Fibroblast of pulmonary artery (primary cell): Measurements from ENCODE around the gene IL1RAPL2.

Source experiments
- DNase-seq: peaks from one replicate; pipeline ENCODE4 v3.0.0-alpha.2; 2010; ENCODE audit warnings: low read depth
- H3K4me3 ChIP-seq: replicated peaks from 2 replicates; pipeline ENCODE4 v1.5.1; 2011; ENCODE audit warnings: low read depth, mild to moderate bottlenecking, control low read depth, low read length, moderate library complexity
- CTCF ChIP-seq: IDR thresholded peaks from 2 replicates; pipeline ENCODE4 v1.5.1; 2011; ENCODE audit warnings: mild to moderate bottlenecking, control low read depth, low read length, inconsistent platforms; ENCODE audit errors: missing control alignments

Gene IL1RAPL2

DNA sequence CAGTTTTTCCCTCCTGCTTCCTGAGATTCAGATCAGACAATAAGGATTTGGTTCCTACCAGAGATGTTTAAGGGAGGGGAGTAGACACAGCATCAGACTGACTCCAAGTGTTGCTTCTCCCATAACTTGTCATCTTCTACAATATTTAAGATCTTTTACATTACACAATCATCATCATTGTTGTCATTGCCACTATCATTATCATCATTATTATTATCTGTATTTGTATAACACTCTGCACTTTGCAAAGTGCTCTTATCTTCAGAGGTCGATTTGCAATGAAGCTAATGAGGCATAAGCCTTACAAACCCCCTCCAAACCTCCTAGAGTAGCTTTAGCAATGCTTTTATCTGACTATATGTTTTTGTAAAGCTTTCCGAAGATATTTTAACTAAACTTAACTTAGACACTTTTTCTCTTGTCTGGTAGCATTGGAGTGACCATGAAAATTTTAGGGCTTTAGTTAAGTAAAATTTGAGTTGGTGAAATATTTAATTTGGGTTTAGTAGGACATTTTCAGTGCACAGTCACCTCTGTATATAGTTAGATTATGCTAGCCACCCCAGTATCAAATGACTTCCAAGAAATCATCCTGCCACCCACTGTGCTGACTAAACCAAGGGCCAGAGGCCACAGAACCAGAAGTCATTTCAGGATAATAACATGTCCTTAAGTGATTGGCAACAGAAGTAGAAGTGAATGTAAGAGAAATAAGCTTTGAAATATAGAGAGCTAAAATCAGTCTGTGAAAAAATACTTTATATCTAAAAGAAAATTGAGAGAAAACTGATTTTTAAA, 1132.2 kb downstream of the IL1RAPL2 start:
- DNase-seq: no peak
- TF ChIP-seq CTCF: no peak
- H3K4me3 ChIP-seq: no peak overlapping the region

DNA sequence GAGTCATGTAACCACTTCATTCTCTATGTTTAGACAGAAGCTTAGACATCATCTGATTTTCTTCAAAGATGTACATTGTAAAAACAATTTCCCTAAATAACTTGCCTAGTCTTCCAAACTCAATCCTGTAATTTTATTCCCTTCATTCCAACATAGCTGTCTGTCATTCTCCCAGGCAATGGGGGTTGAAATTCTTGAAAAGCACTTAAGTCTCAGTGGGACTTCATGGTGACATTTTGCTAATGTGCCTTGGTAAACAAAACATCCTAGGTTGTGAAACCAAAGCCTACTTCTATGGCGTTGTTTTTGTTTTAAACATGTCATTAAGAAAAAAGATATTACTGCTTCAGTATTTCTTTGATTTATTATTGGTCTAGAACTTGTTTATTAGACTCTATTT, 1134.3 kb downstream of the IL1RAPL2 start:
- no peak for TF ChIP-seq CTCF
- no peak for DNase-seq

DNA sequence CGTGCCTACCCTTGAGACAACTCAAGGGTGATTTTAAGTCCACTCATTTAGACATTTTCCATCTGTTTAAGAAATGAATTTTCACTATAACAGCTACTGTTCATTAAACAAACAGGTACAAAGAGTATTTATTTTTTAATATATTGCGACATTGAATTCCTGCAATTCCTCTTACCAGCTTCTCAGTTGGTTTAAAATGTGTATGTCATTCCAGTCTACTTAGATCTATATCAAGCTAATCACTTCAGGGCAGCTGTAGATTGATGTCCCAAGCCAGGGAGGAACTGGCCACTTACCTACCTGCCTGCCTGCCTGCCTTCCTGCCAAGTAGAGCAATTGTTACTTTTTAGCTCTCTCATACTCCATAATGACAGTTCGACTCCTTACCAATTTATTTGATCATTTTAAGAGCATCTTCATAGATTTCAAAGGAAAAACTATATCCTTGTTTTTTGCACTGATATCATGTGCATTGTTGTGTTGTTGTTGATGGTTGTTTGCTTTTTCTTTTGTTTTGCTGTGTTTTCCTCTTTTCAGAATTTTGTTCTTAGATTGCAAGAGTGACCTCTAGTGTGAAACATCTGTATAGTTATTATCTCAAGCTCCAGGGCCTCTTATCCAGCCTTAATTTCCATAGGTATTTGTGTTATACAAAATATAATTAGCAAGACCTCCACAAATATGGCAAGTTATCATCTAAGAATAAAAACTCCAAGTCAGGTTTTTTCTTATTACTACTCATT, 1135.5 kb downstream of the IL1RAPL2 start:
- peak; percentile 34 for TF ChIP-seq CTCF
- peak; percentile 42 for DNase-seq
- H3K4me3 ChIP-seq: no peak overlapping the region

More for the DNA sequence above, 1134.3 kb downstream of the IL1RAPL2 start:
- no peak overlapping the region for H3K4me3 ChIP-seq

DNA sequence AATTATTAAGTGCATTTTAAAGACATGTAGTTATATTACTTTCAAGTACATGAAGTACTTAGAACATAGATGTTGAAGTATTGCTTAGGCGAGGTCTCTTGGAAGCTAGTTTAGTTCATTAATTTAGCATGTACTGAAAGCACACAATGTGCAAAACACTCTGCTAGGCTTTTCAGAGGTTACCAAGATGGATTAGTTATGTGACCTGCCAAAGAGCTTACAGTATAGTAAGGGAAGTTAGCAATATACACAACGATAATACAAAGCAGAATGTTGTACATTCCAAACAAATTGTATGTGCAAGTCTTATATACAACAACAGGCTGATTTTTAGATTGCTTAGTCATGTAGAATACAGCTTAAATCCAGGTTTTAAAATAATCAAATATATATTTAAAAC, 1137.9 kb downstream of the IL1RAPL2 start:
- no peak overlapping the region for H3K4me3 ChIP-seq
- TF ChIP-seq CTCF: no peak
- no peak for DNase-seq

- peak; percentile 56 for DNase-seq
Measured at GRCh38 chrX:105706041-105706440, 1140.0 kb downstream of the IL1RAPL2 start.

DNA sequence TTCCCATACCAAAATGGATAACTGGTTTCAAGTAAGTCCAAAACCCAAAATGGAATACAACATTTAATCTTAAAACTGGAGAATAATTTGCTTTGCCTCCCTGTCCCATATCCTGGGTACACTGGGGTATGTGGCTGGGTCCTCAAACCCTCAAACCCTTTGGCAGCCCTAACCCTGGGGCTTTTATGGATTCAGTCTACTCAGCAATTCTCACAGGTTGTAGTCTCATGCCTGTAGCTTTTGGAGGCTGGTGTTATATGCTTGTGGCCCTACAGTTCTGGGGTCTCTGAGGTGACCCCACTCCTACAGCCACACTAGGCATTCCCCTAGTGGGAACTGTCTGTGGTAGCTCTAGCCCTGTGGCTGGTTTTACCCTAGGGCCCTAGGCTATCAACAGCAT, 1145.8 kb downstream of the IL1RAPL2 start:
- TF ChIP-seq CTCF: no peak
- H3K4me3 ChIP-seq: no peak overlapping the region

More at GRCh38 chrX:105706041-105706440, 1140.0 kb downstream of the IL1RAPL2 start:
- H3K4me3 ChIP-seq: no peak overlapping the region
- no peak for TF ChIP-seq CTCF

More for the DNA sequence above, 1145.8 kb downstream of the IL1RAPL2 start:
- DNase-seq: no peak
